Loucy (cell line): ENCODE results near the gene IDUA.

Experiments used
- CTCF ChIP-seq: fragments of 200-600 bp; sonication (generic); conservative IDR thresholded peaks from 2 replicates; pipeline ENCODE4 v1.5.1; 2014; ENCODE audit warnings: mild to moderate bottlenecking, antibody characterized with exemption, low read length
- EZH2phosphoT487 ChIP-seq: fragments of 200-600 bp; IDR thresholded peaks from 2 replicates; pipeline ENCODE4 v1.6.1; 2018; ENCODE audit warnings: antibody characterized with exemption, mild to moderate bottlenecking, moderate library complexity, borderline replicate concordance

DNA sequence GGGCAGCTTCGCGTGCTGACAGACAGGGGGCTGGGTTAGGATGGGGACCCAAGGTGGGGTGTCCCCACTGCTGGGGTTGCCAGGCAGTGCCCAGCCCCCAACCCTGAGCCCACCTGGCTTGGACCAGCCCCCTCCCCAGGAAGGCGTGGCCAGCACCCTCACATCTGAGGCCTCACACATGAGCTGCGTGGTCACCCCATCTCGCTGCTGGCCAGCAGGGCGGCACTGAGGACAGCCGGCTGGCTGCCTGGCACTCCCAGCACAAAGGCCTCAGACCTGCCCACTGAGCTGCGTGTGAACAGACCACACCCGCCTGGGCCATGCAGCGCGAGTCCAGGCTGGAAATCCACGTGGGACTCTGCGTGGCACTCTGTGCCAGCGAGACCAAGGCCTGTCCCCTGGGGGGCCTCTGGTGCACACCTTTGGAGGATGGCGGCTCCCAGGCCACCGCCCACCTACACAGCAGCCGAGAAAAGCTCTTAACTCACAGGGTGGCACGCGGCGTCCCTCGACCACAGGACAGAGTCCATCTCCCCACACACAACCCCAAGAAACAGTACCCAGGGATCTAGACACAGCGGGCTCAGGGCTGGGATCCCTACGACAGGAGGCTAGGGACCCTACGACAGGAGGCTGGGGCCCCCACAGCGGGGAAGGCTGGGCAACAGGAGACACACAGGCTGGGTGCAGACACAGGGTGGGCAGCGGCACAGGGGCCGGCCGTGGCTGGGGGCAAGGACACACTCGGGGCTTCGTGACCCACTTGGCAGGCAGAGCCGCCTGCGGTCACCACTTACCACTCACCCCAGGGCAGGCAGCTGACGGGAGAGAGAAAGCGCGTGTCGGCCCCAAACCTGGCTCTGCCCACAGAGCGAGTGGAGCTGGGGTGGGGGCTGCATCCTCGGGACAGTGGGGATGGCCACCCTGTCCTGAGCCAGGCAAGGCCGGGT, 23.3 kb upstream of the IDUA start:
- TF ChIP-seq CTCF (no peak), EZH2phosphoT487 (no peak)
